Psoas muscle (tissue), 8 donors: ENCODE results near the gene HTR1A. TPM values are rescaled to one million over a fixed set of nuclear protein-coding genes. Genes with fewer than 3 reads are reported as not detected.

Experiments used
- ATAC-seq, 4 donors: fragments of 200-7000 bp; cut with Tn5 transposase; one replicate each; pipeline ENCODE4 v1.9.1; 2020; ENCODE audit warnings: moderate library complexity in 3 of 4, mild to moderate bottlenecking in 2 of 4
- DNase-seq, 2 donors: peaks; one replicate each; pipeline ENCODE4 v3.0.0-alpha.2; 2020
- H3K27ac ChIP-seq: fragments of 200-600 bp; one replicate; pipeline ENCODE4 v1.8.0; 2022
- H3K27me3 ChIP-seq, 3 donors: fragments of 200-600 bp in 1 of 3; one replicate each; pipeline versions ENCODE4 v1.6.1 to v1.8.0; 2013 to 2022; ENCODE audit warnings: low read length in 2 of 3, mild to moderate bottlenecking in 2 of 3, moderate library complexity in 1 of 3; ENCODE audit not compliant: insufficient read depth in 3 of 3
- H3K36me3 ChIP-seq, 2 donors: fragments of 200-600 bp in 1 of 2; one replicate each; pipeline versions ENCODE4 v1.6.1 to v1.8.0; 2013 to 2022; ENCODE audit warnings: low read depth in 1 of 2, mild to moderate bottlenecking in 1 of 2, moderate library complexity in 1 of 2; ENCODE audit not compliant: insufficient read depth in 1 of 2
- H3K4me1 ChIP-seq: fragments of 200-600 bp; one replicate; pipeline ENCODE4 v1.8.0; 2022
- H3K4me3 ChIP-seq: fragments of 200-600 bp; one replicate; pipeline ENCODE4 v1.8.0; 2022; ENCODE audit warnings: mild to moderate bottlenecking
- H3K9me3 ChIP-seq: fragments of 200-600 bp; one replicate; pipeline ENCODE4 v1.8.0; 2022
- WGBS, 3 donors: extraction: QIAGEN DNeasy Blood & Tissue Kit; methylation state at CpG; one replicate each; pipeline versions ENCODE4 v1.1.6 to v1.1.7; 2013; 5-methylcytosine and 5-hydroxymethylcytosine counted together
- intact Hi-C, 2 donors: fragments of 100-400 bp; cut with DNase I; formaldehyde crosslinking; loops; one replicate each; pipeline versions ENCODE4 v1.11.0 to v1.14.2; 2022
- polyA plus RNA-seq, 3 donors: library from polyadenylated mRNA; stranded (reverse); fragments of 200-250 nt; gene quantifications; one replicate each; pipeline ENCODE4 v1.2.3, GENCODE V29; 2013
- total RNA-seq, 4 donors: library from RNA; stranded (reverse); fragmentation: NEBNext Ultra II Directional in 2 of 4; extraction: Animal tissue kit (Norgen Biotek cat#: 25700) in 2 of 4; gene quantifications; one replicate each; pipeline versions ENCODE4 v1.2.1 to v1.2.4, GENCODE V29; 2021 to 2023
- TF ChIP-seq, protein P1 (sequence below): fragments of 200-600 bp; IDR thresholded peaks from one replicate; pipeline ENCODE4 v1.8.0; 2022; ENCODE audit warnings: antibody characterized with exemption
- donor health status: healthy with polysubstance abuse.
- donor health status: DM: no; HTN: no; CAD: no; lungs with moderate emphysema.
- donor health status: Bipolar disorder and iron deficiency.
- donor health status: healthy.
- donor health status: DM: yes; HTN: yes; CAD: no.
- donor health status: DM: no; HTN: no; CAD: no.
- donor health status: DM: no; HTN: no; CAD: no.
- donor health status: DM: yes; HTN: yes; CAD: no.

The HTR1A gene
- total and polyA plus RNA-seq, 7 donors: not detected

DNA sequence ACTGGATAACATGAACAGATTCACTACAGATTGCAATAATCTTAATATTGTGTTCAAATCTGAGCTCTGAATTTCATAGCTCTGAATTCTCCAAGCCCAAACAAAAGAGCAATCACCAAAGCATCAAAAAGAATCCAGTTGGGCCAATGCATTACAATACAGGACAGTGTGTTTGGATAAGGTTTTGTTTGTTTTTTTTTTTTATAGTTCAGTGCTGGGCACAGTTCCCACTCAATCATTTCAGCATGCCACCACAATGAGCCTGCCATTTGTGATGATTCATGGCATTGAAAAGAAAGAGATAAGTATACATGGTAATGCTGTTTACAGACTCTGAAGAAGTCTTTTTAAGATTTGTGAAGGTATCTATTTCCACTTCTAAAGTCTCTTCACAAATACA, 1.7 kb upstream of the HTR1A start:
- Histone ChIP-seq H3K4me3 (no peak overlapping the region), H3K4me1 (no peaks in the 10 kb centered on the region), H3K27me3 (peaks cover 0 to 30% (median 15%) of the 10 kb centered on the region in 3 donors), H3K9me3 (no peaks in the 10 kb centered on the region), H3K36me3 (no peaks in the 10 kb centered on the region), H3K27ac (no peak overlapping the region)
- intact Hi-C loops: no loop called here
- TF ChIP-seq, protein P1, sequence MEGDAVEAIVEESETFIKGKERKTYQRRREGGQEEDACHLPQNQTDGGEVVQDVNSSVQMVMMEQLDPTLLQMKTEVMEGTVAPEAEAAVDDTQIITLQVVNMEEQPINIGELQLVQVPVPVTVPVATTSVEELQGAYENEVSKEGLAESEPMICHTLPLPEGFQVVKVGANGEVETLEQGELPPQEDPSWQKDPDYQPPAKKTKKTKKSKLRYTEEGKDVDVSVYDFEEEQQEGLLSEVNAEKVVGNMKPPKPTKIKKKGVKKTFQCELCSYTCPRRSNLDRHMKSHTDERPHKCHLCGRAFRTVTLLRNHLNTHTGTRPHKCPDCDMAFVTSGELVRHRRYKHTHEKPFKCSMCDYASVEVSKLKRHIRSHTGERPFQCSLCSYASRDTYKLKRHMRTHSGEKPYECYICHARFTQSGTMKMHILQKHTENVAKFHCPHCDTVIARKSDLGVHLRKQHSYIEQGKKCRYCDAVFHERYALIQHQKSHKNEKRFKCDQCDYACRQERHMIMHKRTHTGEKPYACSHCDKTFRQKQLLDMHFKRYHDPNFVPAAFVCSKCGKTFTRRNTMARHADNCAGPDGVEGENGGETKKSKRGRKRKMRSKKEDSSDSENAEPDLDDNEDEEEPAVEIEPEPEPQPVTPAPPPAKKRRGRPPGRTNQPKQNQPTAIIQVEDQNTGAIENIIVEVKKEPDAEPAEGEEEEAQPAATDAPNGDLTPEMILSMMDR: no peak
- ATAC-seq (no peak), DNase-seq (no peak)

DNA sequence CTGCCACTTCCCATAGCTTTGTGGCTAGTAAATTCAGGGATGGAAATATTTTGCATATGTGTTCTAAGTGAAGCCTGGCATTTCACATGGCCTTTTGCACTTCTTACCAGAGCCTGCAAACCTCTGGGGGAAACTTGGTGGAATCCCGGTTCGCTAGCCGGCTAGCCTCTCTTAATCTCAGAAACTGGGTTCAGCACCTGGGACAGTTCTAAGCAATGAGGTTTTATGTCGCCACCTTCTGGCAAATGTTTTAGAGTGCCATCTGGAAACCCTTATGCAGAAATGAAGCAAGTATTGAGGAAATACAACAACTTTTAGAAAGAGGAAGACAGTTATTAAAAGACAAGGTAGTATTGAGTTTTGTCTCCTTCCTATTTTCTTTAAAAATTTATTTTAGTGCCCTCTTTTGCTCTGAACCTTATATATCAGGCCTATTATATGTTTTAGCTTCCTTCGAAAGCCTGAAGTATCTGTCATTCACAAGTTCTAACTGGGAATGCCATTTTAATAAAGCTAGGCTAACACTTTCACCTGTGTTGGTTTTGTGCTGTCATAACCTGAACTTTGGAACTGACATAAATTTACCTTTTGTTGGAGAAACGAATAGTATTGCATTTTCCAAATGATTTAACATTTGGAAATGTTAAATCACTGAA, 963 bp upstream of the HTR1A start:
- 21 to 25% (median 22%) methylated on average over 6 of the region's 6 CpGs for WGBS, 3 donors
- TF ChIP-seq, protein P1: peak; percentile 38
- DNase-seq (no peak), ATAC-seq (no peak)
- H3K9me3 ChIP-seq: no peaks in the 10 kb centered on the region
- intact Hi-C loops: no loop called here
- no peak overlapping the region for H3K27ac ChIP-seq
- H3K36me3 ChIP-seq: no peaks in the 10 kb centered on the region
- no peaks in the 10 kb centered on the region for H3K4me1 ChIP-seq
- no peak overlapping the region for H3K4me3 ChIP-seq
- H3K27me3 ChIP-seq: peaks cover 0 to 35% (median 15%) of the 10 kb centered on the region in 3 donors

DNA sequence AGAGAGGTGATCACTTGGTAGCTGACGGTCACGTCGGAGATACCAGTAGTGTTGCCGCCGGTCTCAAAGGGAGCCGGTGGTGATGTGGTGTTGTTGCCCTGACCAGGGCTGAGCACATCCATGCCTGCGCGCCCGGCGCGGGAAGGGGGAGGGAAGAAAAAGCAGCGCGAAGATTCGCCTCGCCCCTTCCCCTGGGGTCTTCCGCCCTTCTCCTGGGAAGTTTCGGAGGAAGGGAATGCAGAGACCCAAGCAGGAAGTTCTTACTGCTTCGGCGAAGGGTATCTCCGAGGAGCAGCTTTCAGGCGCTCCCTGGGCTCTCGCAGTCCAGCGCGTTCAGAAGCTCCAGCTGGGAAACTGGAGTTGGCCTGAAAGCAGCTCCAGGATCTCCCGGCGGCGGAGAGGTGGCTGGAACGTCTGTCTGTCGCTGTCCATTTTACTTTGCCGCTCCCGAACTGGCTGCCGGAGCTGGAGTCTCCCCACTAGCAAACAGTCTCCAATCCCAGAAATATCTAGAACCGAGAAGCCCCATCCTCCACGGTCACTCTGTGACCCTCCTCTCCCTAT, 565 bp downstream of the HTR1A start:
- no peak overlapping the region for H3K4me3 ChIP-seq
- no peaks in the 10 kb centered on the region for H3K36me3 ChIP-seq
- no peak overlapping the region for H3K27ac ChIP-seq
- peaks cover 0 to 39% (median 15%) of the 10 kb centered on the region in 3 donors for H3K27me3 ChIP-seq
- ATAC-seq (no peak), DNase-seq (peak in 1 of 2 donors; percentile 22)
- no peaks in the 10 kb centered on the region for H3K9me3 ChIP-seq
- TF ChIP-seq, protein P1: no peak
- H3K4me1 ChIP-seq: no peaks in the 10 kb centered on the region
- WGBS, 3 donors: 1 to 2% (median 1%) methylated on average over 30 to 34 of the region's 34 CpGs
- intact Hi-C loops: no loop called here

DNA sequence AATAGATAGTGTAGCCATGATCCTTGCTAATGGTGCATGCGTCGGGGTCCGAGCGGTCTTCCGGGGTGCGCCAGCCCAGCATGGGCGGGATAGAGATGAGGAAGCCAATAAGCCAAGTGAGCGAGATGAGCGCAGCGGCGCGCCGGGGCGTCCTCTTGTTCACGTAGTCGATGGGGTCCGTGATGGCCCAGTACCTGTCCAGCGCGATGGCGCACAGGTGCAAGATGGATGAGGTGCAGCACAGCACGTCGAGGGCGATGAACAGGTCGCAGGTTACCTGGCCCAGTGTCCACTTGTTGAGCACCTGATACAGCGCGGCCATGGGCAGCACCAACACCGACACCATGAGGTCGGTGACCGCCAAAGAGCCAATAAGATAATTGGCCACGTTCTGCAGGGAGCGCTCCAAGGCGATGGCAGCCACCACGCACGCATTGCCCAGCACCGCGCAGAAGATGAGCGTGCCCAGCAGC, 1.1 kb downstream of the HTR1A start:
- intact Hi-C loops: no loop called here
- 4 to 7% (median 6%) methylated on average over 37 of the region's 37 CpGs for WGBS, 3 donors
- Histone ChIP-seq H3K27ac (no peak overlapping the region), H3K9me3 (no peaks in the 10 kb centered on the region), H3K4me3 (no peak overlapping the region), H3K27me3 (peaks cover 0 to 39% (median 15%) of the 10 kb centered on the region in 3 donors), H3K4me1 (no peaks in the 10 kb centered on the region), H3K36me3 (no peaks in the 10 kb centered on the region)
- no peak for ATAC-seq
- TF ChIP-seq, protein P1: no peak
- DNase-seq: peak in 1 of 2 donors; percentile 34
